NOMO-1 treated with dmso at 0.1 percent for 144 hours (cell line): Measurements from ENCODE around the gene ARMC10.
A peak's percentile ranks its signal among the peaks of the same experiment; 100 is the strongest.
"Not testable (repeated sequence)": the region's sequence is repeated elsewhere in the genome, so short reads cannot be mapped to it uniquely, and the experiment has no call there.

ENCODE experiments used
- DNase-seq: peaks from one replicate; lab custom pipeline; 2025; ENCODE audit not compliant: unreplicated experiment; lab: John Stamatoyannopoulos, UW

Gene ARMC10

GRCh38 chr7:103074519-103075336 is at the start of gene ARMC10, which contains the start of gene FBXL13:
Gene ARMC10 (plus strand): TSS chr7:103075140. CDS start chr7:103075273, 133 bp downstream.
Gene FBXL13 (minus strand): TSS chr7:103074796.
- DNase-seq, result peak; percentile 72

DNA sequence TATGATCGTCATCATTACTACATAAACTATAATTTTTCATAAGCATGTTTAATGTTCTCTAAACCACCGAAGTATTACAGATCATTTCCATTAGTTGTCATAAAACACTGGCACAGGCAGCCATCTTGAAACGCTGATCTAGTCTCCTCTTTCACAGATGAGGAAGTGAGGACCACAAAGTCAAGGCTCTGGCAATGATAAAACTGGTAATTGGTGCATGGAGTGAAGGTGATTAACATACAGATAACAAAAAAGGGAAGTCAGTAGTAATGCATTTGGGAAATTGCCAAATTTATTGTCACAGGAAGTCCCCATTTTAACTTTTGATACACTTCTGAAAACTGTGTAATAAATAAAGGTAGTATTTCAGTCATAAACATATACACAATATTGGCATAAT is 49.6 kb upstream of the ARMC10 start:
- peak; percentile 42 for DNase-seq

- no peak for DNase-seq
Measured at GRCh38 chr7:103031024-103031423, 43.9 kb upstream of the ARMC10 start.

GRCh38 chr7:103031781-103032180 is 43.2 kb upstream of the ARMC10 start:
- DNase-seq, result no peak

DNA sequence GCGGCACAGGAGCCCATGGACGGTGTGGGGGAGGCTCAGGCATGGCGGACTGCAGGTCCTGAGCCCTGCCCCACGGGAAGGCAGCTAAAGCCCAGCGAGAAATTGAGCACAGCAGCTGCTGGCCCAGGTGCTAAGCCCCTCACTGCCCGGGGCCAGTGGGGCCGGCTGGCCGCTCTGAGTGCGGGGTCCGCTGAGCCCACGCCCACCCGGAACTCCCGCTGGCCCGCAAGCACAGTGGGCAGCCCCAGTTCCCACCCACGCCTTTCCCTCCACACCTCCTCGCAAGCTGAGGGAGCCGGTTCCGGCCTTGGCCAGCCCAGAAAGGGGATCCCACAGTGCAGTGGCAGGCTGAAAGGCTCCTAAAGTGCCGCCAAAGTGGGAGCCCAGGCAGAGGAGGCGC is 40.6 kb upstream of the ARMC10 start:
- not testable (repeated sequence) for DNase-seq

- DNase-seq, result no peak
Measured at GRCh38 chr7:103037476-103037822, 37.5 kb upstream of the ARMC10 start.

DNA sequence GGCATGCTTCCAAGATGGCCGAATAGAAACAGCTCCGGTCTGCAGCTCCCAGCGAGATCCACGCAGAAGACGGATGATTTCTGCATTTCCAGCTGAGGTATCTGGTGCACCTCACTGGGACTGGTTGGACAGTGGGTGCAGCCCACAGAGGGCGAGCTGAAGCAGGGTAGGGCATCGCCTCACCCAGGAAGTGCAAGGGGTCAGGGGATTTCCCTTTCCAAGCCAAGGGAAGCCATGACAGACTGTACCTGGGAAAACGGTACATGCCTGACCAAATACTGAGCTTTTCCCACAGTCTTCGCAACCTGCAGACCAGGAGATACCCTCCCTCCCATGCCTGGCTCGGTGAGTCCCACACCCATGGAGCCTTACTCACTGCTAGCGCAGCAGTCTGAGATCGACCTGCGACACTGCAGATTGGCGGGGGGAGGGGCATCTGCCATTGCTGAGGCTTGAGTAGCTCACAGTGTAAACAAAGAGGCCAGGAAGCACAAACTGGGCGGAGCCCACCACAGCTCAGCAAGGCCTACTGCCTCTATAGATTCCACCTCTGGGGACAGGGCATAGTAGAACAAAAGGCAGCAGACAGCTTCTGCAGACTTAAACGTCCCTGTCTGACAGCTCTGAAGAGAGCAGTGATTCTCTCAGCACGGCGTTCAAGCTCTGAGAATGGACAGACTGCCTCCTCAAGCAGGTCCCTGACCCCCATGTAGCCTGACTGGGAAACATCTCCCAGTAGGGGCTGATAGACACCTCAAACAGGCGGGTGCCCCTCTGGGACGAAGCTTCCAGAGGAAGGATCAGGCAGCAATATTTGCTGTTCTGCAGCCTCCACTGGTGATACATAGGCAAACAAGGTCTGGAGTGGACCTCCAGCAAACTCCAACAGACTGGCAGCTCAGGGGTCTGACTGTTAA is 36.9 kb upstream of the ARMC10 start:
- not testable (repeated sequence) for DNase-seq

GRCh38 chr7:103041815-103042214 is 33.1 kb upstream of the ARMC10 start:
- not testable (repeated sequence) for DNase-seq

DNA sequence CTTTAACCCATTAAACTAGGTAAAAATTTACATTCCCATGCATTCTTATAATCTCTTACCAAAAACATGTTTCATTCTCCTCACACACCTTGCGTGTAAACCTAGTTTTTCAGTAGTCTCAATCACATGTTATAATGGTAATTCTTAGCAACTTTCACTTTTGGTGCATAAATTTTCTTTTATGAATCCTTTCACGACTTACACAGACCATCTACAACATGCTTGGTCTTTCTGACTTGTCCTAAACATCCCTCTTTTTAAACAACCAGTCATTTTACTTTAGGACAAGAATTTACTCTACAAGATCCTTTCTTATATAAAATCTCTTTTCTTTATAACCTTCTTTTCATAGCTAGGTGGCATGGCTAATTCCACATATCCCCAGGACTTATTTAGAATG is 26.1 kb upstream of the ARMC10 start:
- no peak for DNase-seq

GRCh38 chr7:103051519-103051918 is 23.4 kb upstream of the ARMC10 start:
- DNase-seq, result no peak

- not testable (repeated sequence) for DNase-seq
Measured at GRCh38 chr7:103056006-103056405, 18.9 kb upstream of the ARMC10 start.

DNA sequence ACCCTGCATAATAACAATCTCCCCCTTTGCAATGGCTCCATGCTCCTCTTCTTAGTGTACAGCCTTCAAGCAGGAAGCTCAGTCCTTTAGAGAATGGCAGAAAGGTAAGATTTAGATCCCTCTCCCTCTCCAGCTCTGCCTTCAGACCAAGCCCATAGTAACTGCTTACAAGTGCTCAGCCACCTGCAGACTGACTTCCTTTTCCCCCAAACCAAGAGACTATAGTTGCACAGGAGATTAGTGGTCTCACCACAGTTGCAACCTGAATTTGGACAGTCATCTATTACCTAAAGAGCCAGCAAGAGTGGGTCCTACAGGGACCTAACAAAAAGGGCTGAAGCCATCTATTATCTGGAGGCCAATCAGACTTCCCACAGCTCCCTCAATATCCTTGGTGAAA is 16.8 kb upstream of the ARMC10 start:
- no peak for DNase-seq

DNA sequence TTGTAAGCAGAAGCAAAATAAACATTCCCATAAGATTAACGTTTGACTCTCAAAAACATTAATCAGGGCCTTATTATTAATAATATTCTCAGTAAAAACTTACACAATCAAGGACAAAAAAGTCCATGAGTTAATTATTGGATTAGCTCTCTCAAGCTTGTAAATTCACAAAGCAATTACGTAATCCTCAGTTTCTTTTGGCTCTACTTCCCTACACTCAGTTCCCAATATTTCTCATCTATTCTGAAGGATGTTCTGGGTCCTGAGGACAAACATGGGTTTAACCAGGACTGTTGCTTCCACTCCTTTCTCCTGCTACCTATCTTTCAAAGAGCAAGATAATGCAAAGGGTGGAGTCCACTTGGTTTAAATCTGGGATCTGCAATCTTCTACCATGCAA is 15.5 kb upstream of the ARMC10 start:
- no peak for DNase-seq

- no peak for DNase-seq
Measured at GRCh38 chr7:103063895-103064294, 11.0 kb upstream of the ARMC10 start.

- no peak for DNase-seq
Measured at GRCh38 chr7:103065667-103066066, 9.3 kb upstream of the ARMC10 start.

DNA sequence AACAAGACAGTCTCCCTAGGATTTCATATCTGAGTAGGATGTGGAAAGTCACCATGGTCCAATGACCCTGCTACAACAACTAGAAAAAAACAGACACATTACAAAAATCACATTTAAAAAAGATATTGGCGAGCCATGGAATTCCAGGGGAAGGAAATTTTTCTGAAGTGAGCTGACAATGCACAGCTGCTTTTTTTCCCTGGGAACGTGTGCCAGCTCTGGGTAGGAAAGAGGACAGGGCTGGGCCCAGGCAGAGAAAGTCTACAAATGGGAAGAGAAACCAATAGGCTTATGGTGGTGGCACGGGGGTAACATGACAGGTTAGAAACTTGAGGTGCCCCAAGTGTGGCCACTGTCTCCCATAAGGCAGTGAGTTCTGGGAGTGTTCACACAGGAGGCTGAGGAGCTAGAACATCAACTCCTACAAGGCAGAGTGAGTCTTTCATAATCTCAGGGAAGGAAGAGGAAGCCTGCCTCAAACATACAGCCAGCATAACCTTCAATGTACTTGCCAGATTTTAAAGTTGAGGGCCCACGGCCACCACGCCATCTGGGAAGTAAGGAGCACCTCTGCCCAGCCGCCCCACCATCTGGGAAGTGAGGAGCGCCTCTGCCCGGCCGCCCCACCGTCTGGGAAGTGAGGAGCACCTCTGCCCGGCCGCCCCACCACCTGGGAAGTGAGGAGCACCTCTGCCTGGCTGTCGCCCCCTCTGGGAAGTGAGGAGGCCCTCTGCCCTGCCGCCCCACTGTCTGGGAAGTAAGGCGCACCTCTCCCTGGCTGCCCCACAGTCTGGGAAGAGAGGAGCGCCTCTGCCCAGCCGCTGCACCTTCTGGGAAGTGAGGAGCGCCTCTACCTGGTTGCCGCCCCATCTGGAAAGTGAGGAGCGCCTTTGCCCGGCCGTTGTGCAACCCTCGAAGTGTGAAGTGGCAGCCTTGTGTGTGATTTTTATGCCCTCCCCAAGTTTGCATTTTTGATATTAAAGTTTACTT is 6.2 kb upstream of the ARMC10 start:
- no peak for DNase-seq

GRCh38 chr7:103071000-103071399 is 3.9 kb upstream of the ARMC10 start:
- DNase-seq, result no peak

DNA sequence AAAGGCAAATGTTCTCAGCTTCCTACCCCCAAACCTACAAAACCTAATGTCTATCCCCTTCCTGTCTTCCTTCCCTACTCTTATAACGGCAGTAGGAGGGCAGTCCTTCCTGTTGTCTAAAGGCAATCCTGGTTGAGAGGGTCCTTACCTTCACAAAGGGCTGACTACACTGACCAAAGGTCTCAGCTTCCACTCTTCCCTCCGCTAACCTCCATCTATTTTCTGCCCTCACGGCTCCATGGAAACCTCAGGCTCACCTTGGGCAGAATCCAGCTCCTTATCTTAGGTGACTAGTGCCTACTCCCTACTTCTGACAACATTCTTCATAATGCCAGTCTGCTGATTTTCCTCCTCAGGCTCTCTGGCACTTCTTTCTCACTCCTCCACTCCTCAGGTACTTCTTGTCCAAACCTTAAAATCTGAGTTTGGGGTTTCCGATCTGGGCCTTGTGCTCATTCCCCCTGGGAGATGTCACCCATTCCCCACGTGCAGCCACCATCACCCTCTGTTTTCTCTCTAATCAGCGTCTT is 886 bp upstream of the ARMC10 start:
- DNase-seq, result no peak

GRCh38 chr7:103075337-103075918 is 488 bp downstream of the ARMC10 start:
- DNase-seq, result no peak

DNA sequence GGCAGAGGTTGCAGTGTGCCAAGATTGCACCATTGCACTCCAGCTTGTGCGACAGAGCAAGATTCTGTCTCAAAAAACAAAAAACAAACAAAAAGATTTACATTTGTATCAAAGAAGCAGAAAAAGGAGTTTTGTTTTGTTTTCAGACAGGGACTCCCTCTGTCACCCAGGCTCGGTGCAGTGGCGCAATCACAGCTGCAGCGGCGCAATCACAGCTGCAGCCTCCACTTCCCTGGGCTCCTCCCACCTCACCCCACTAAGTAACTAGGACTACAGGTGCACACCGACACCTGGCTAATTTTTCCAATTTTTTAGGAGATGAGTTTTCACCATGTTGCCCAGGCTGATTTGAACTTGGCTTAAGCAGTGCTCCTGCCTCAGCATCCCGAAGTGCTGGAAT is 1.8 kb downstream of the ARMC10 start:
- no peak for DNase-seq
